Superior temporal gyrus (tissue), 1 donor: Measurements from ENCODE around the gene TRIP4.
"Not testable (repeated sequence)": the region's sequence is repeated elsewhere in the genome, so short reads cannot be mapped to it uniquely, and the experiment has no call there.

Experiments used
- DNase-seq: peaks from one replicate; pipeline ENCODE4 v3.0.0-alpha.2; 2016; ENCODE audit errors: extremely low spot score

The TRIP4 gene

GRCh38 chr15:64490598-64491259 lies 103.1 kb downstream of the TRIP4 start:
- DNase-seq: no peak

- DNase-seq: no peak
Measured at GRCh38 chr15:64493641-64494040, 106.0 kb downstream of the TRIP4 start.

DNA sequence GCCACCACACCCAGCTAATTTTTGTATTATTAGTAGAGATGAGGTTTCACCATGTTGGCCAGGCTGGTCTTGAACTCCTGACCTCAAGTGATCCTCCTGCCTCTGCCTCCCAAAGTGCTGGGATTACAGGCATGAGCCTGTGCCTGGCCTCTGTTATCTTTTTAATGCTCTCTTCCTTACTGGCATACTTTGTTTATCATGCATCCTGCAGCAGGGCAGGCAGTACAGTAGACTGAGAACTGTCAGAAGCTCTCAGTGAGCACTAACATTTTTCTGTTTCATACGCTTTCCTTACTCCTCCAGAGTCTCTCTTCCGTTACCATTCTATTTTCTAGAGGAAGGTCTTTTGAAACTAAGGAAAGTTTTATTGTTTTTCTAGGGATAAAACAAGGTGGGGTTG lies 108.3 kb downstream of the TRIP4 start:
- not testable (repeated sequence) for DNase-seq

GRCh38 chr15:64500695-64501395 lies 113.2 kb downstream of the TRIP4 start:
- DNase-seq: no peak

- DNase-seq: peak; percentile 26
Measured at GRCh38 chr15:64501396-64501715, 113.7 kb downstream of the TRIP4 start.

DNA sequence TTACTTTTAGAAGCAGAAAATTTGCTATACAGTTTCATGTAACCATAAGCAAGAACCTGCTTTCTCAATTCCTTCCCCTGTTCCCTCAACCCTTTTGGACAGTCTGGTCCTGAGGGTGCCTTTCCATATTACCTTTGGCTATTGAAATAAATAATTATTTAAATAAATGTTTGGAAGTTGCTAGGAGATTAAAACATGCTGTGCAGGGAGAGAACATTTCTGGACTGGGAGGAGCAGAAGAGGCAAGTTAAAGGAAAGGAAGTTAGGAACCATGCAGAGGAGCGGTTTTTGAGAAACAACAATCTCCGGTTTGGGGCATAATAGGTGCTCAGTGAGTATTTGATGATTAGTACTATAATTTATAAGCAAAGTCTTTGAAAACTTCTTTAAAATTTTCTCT lies 114.5 kb downstream of the TRIP4 start:
- peak; percentile 12 for DNase-seq

DNA sequence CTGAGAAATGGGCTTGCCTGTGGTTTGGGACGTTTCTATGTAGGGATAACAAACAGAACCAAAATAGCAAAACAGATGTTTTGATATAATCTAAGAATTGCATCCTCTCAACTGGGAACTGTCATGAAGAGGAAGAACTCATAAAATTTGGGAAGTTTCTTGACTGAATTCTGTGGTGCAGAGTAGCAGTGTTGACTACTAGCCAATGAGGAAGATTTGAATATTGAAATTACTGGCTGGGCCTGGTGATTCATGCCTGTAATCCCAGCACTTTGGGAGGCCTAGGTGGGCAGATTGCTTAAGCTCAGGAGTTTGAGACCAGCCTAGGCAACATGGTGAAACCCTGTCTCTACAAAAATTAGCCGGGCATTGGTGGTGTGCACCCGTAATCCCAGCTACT lies 114.9 kb downstream of the TRIP4 start:
- no peak for DNase-seq

GRCh38 chr15:64503197-64503596 lies 115.6 kb downstream of the TRIP4 start:
- no peak for DNase-seq

DNA sequence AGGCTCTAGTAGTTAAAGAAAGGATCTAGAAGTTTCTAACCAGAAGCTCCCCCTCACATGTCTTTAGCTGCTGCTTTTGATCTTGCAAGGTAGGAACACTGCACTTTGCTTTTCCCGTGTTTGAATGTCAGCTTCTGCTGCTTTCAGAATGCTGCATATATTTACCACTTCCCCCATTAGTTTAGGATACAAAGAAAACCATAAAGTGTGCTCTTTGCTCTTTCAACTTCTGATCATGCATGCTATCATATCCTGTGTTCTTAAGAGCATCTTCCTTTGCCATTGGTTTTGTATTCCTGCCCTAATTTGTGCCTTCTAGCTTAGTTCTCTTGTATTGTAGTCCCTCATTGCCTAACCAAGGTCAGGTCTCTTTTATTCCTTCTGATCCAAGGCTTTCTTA lies 116.0 kb downstream of the TRIP4 start:
- DNase-seq: peak; percentile 73
